K562 (cell line): ENCODE measurements around the gene VAC14. TPM values are rescaled to one million over a fixed set of nuclear protein-coding genes. Genes with fewer than 3 reads are reported as not detected.
A peak's percentile ranks its signal among the peaks of the same experiment; 100 is the strongest.

ENCODE experiments used
- ATAC-seq: fragments of 200-7000 bp; cut with Tn5 transposase; 3 replicates; pipeline ENCODE4 v1.9.1; 2020; ENCODE audit warnings: moderate library complexity
- BruUV-seq: library from RNA; stranded (reverse); fragments of 400-500 nt; replicated peaks from 2 replicates; lab custom pipeline; 2021; lab: Mats Ljungman, UMichigan
- CTCF ChIA-PET: fragments of 300-600 bp; formaldehyde crosslinking; extraction: SDS; loops from one replicate; lab custom pipeline; 2021; ENCODE audit warnings: low intra/inter-chr PET ratio; lab: Yijun Ruan, JAX
- POLR2A ChIA-PET: fragments of 300-600, 350-650 bp; sonication (Branson Sonifier 250); formaldehyde crosslinking; extraction: SDS; loops from one replicate; lab custom pipeline; 2021; ENCODE audit warnings: antibody characterized with exemption, inconsistent platforms; lab: Yijun Ruan, JAX
- DNase-seq, 4 experiments: peaks; one replicate each; pipeline versions ENCODE4 v3.0.0 to v3.0.0-alpha.2; 2011 to 2018; ENCODE audit warnings: low spot score in 3 of 4, mixed read lengths in 3 of 4; ENCODE audit errors: extremely low read depth in 1 of 4
- FAIRE-seq: peaks from 2 replicates; lab custom pipeline; 2011; peaks lifted over from hg19 to GRCh38; lab: Jason Lieb, UNC
- H2AFZ ChIP-seq: 2 replicates; pipeline ENCODE4 v1.6.0; 2011; ENCODE audit warnings: low read depth, low read length, control low read depth, inconsistent platforms
- H3K27ac ChIP-seq: fragments of 200-600 bp; 3 replicates; pipeline ENCODE4 v1.8.0; 2011; ENCODE audit warnings: low read depth, mild to moderate bottlenecking, control low read depth, inconsistent platforms, low read length, moderate library complexity, mixed read lengths; ENCODE audit errors: extremely low read depth
- H3K27me3 ChIP-seq, 2 experiments: fragments of 300-600 bp in 1 of 2; 2 replicates in 1 of 2; 3 replicates in 1 of 2; pipeline versions ENCODE4 v1.6.0 to v1.8.0; 2011; ENCODE audit warnings: inconsistent platforms in 2 of 2, low read length in 2 of 2, mild to moderate bottlenecking in 1 of 2, mixed read lengths in 1 of 2, moderate library complexity in 1 of 2; ENCODE audit not compliant: control insufficient read depth in 2 of 2, insufficient read depth in 2 of 2
- H3K36me3 ChIP-seq: fragments of 300-600 bp; 3 replicates; pipeline ENCODE4 v1.8.0; 2011; ENCODE audit warnings: mild to moderate bottlenecking, low read length, inconsistent platforms; ENCODE audit not compliant: control insufficient read depth, insufficient read depth
- H3K4me1 ChIP-seq, 2 experiments: fragments of 200-600 bp in 1 of 2; replicated peaks in 1 of 2; 2 replicates in 1 of 2; 3 replicates in 1 of 2; pipeline versions ENCODE4 v1.5.1 to v1.8.0; 2011; ENCODE audit warnings: inconsistent platforms in 2 of 2, low read length in 2 of 2, mild to moderate bottlenecking in 1 of 2, mixed read lengths in 1 of 2, moderate library complexity in 1 of 2; ENCODE audit not compliant: control insufficient read depth in 2 of 2, insufficient read depth in 2 of 2
- H3K4me2 ChIP-seq: 2 replicates; pipeline ENCODE4 v1.6.1; 2011; ENCODE audit warnings: low read length, control low read depth, inconsistent platforms, mixed read lengths; ENCODE audit not compliant: insufficient read depth
- H3K4me3 ChIP-seq: fragments of 200-600 bp; sonication (generic), shearing (Covaris generic); 2 replicates; pipeline ENCODE4 v1.5.1; 2016; ENCODE audit warnings: control low read depth, inconsistent platforms
- H3K79me2 ChIP-seq: fragments of 200-600 bp; 3 replicates; pipeline ENCODE4 v1.8.0; 2011; ENCODE audit warnings: low read length, inconsistent platforms; ENCODE audit not compliant: control insufficient read depth, insufficient read depth
- H3K9ac ChIP-seq, 2 experiments: 2 replicates each; pipeline versions ENCODE4 v1.6.0 to v1.6.1; 2011; ENCODE audit warnings: low read depth in 2 of 2, low read length in 2 of 2, control low read depth in 1 of 2, inconsistent platforms in 1 of 2, mild to moderate bottlenecking in 1 of 2, mixed read lengths in 1 of 2; ENCODE audit not compliant: insufficient read depth in 1 of 2
- H3K9me1 ChIP-seq: one replicate; pipeline ENCODE4 v1.6.0; 2011; ENCODE audit warnings: inconsistent platforms, mild to moderate bottlenecking, low read length, moderate library complexity; ENCODE audit not compliant: control insufficient read depth, insufficient read depth
- H3K9me3 ChIP-seq: replicated peaks from 2 replicates; pipeline ENCODE4 v1.5.1; 2011; ENCODE audit warnings: low read depth, low read length, inconsistent platforms; ENCODE audit not compliant: control insufficient read depth, insufficient read depth
- H4K20me1 ChIP-seq: replicated peaks from 2 replicates; pipeline ENCODE4 v1.6.1; 2011; ENCODE audit warnings: low read length, inconsistent platforms, mixed read lengths; ENCODE audit not compliant: control insufficient read depth, insufficient read depth
- DACH1 ChIP-seq: fragments of 450-650 bp; IDR thresholded peaks from 2 replicates; pipeline ENCODE4 v1.6.1; 2018; ENCODE audit not compliant: partially characterized antibody
- NFIC ChIP-seq: fragments of 450-650 bp; IDR thresholded peaks from 2 replicates; pipeline ENCODE4 v1.6.1; 2017; ENCODE audit warnings: mild to moderate bottlenecking, inconsistent platforms
- PRDM10 ChIP-seq: fragments of 450-650 bp; IDR thresholded peaks from 2 replicates; pipeline ENCODE4 v1.6.1; 2018; ENCODE audit not compliant: partially characterized antibody
- WGBS: fragments of 100-300 bp; shearing (Covaris generic); methylation state at CpG from one replicate; pipeline ENCODE4 v1.1.6; 2016; ENCODE audit warnings: low coverage, mixed read lengths; ENCODE audit not compliant: insufficient coverage; ENCODE audit errors: missing lambda C conversion rate; 5-methylcytosine and 5-hydroxymethylcytosine counted together
- in situ Hi-C: fragments of 300-500 bp; cut with MboI; formaldehyde crosslinking; loops from 4 replicates; pipeline ENCODE4 v1.15.0; 2018; ENCODE audit warnings: inconsistent platforms, mixed read lengths
- intact Hi-C: fragments of 100-400 bp; cut with micrococcal nuclease; formaldehyde crosslinking; loops from 2 replicates; pipeline ENCODE4 v1.14.2; 2022
- polyA plus RNA-seq, 8 experiments: library from polyadenylated mRNA; depleted of rRNA in 4 of 8; stranded (reverse) in 5 of 8; unstranded in 3 of 8; fragments of >200 nt; fragmentation: Nextera tagmentation in 2 of 8; fragmentation: Illumina TruSeq in 1 of 8; extraction: Ambion mirVana in 2 of 8; extraction: Trizol in 1 of 8; gene quantifications; 2 replicates each; pipeline versions ENCODE4 v1.2.1 to v1.2.3, GENCODE V29; 2011 to 2014; ENCODE audit warnings: inconsistent platforms in 1 of 8, missing spikeins in 1 of 8
- total RNA-seq, 7 experiments: library from RNA; depleted of rRNA in 6 of 7; stranded (reverse); fragments of >200 nt in 6 of 7; fragmentation: Illumina TruSeq in 2 of 7; extraction: Trizol in 2 of 7; gene quantifications; 2 replicates each; pipeline versions ENCODE4 v1.2.1 to v1.2.3, GENCODE V29; 2011 to 2021; ENCODE audit warnings: low replicate concordance in 1 of 7

The VAC14 gene
- total and polyA plus RNA-seq, 9 of the 15 experiments (the other 6 are each of a cell fraction or from before 2014, with no cell fraction given): 1.3 to 41.6 (median 26.6) TPM

DNA sequence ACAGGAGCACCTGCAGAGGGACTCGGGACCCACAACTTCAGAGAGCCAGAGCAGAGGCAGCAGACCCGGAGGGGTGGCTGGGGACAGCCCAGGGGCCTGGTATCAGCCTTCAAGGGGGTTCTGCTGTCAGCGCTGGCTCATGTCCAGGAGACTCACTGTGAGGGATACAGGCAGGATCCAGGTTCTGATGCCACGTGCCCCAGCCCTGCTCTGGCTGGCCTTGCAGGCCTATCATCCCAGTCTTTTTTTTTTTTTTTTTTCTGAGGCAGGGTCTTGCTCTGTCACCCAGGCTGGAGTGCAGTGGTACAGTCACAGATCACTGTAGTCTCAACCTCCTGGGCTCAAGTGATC lies 106.1 kb downstream of the VAC14 start:
- 73% methylated on average over 4 of the region's 4 CpGs for WGBS
- Histone ChIP-seq H3K9me3 (no peaks in the 10 kb centered on the region), H4K20me1 (no peaks in the 10 kb centered on the region), H3K27me3 (no peaks in the 10 kb centered on the region), H3K9me1 (no peaks in the 10 kb centered on the region), H3K4me1 (peaks cover 25 to 79% of the 10 kb centered on the region in 2 experiments), H3K4me3 (no peak overlapping the region), H3K79me2 (no peaks in the 10 kb centered on the region), H3K9ac (peak overlapping the region; percentile 44 to 84), H3K27ac (peak overlapping the region; percentile 85), H3K36me3 (peaks cover 25% of the 10 kb centered on the region; the same call in 1 of the 3 replicates), H3K4me2 (peak overlapping the region; percentile 91; the same call in 1 of the 2 replicates), H2AFZ (no peak overlapping the region)
- POLR2A ChIA-PET: no interaction called here
- TF ChIP-seq PRDM10 (peak; percentile 11), NFIC (peak; percentile 58), DACH1 (no peak)
- in situ Hi-C loops (no loop called here), intact Hi-C loops (no loop called here)
- no TSS peak for BruUV-seq
- CTCF ChIA-PET: no interaction called here
- ATAC-seq: no peak
- FAIRE-seq: no peak
- DNase-seq: peak in 1 of 4 experiments; percentile 23
